Middle frontal gyrus (tissue), 1 donor: ENCODE results near the gene GBF1.

Source experiments
- DNase-seq: peaks from one replicate; pipeline ENCODE4 v3.0.0-alpha.2; 2015; ENCODE audit warnings: low spot score; ENCODE audit errors: extremely low spot score

The GBF1 gene

GRCh38 chr10:102342458-102342857 lies 97.1 kb downstream of the GBF1 start:
- no peak for DNase-seq

GRCh38 chr10:102342958-102343357 lies 97.6 kb downstream of the GBF1 start:
- no peak for DNase-seq

- no peak for DNase-seq
Measured at GRCh38 chr10:102344067-102344466, 98.7 kb downstream of the GBF1 start.

GRCh38 chr10:102347236-102347828 lies 102.0 kb downstream of the GBF1 start:
- DNase-seq = no peak

GRCh38 chr10:102352066-102352715 lies 106.9 kb downstream of the GBF1 start:
- peak; percentile 22 for DNase-seq

- no peak for DNase-seq
Measured at GRCh38 chr10:102354451-102354850, 109.1 kb downstream of the GBF1 start.

- no peak for DNase-seq
Measured at GRCh38 chr10:102358712-102359382, 113.5 kb downstream of the GBF1 start.

- DNase-seq = no peak
Measured at GRCh38 chr10:102367441-102367840, 122.1 kb downstream of the GBF1 start.

GRCh38 chr10:102368077-102368476 lies 122.7 kb downstream of the GBF1 start:
- no peak for DNase-seq

- no peak for DNase-seq
Measured at GRCh38 chr10:102371295-102371694, 126.0 kb downstream of the GBF1 start.

- no peak for DNase-seq
Measured at GRCh38 chr10:102375250-102375649, 129.9 kb downstream of the GBF1 start.

GRCh38 chr10:102375867-102376266 lies 130.5 kb downstream of the GBF1 start:
- DNase-seq = no peak

GRCh38 chr10:102376901-102377300 lies 131.6 kb downstream of the GBF1 start:
- no peak for DNase-seq

GRCh38 chr10:102379383-102379782 lies 134.1 kb downstream of the GBF1 start:
- no peak for DNase-seq

- DNase-seq = no peak
Measured at GRCh38 chr10:102381983-102382382, 136.7 kb downstream of the GBF1 start.

GRCh38 chr10:102382871-102383270 lies 137.5 kb downstream of the GBF1 start:
- DNase-seq = no peak

- DNase-seq = no peak
Measured at GRCh38 chr10:102384053-102384452, 138.7 kb downstream of the GBF1 start.

- no peak for DNase-seq
Measured at GRCh38 chr10:102384606-102385429, 139.5 kb downstream of the GBF1 start.

GRCh38 chr10:102389894-102390293 lies 144.6 kb downstream of the GBF1 start:
- DNase-seq = no peak

- DNase-seq = no peak
Measured at GRCh38 chr10:102392306-102392705, 147.0 kb downstream of the GBF1 start.

- no peak for DNase-seq
Measured at GRCh38 chr10:102393411-102394078, 148.2 kb downstream of the GBF1 start.
